ENCODE data around the gene ZFP82. TPM values are rescaled to one million over a fixed set of nuclear protein-coding genes. Genes with fewer than 3 reads are reported as not detected.

The ZFP82 gene
- polyA plus RNA-seq, 4 donors: 13.1 to 14.5 (median 13.5) TPM

DNA sequence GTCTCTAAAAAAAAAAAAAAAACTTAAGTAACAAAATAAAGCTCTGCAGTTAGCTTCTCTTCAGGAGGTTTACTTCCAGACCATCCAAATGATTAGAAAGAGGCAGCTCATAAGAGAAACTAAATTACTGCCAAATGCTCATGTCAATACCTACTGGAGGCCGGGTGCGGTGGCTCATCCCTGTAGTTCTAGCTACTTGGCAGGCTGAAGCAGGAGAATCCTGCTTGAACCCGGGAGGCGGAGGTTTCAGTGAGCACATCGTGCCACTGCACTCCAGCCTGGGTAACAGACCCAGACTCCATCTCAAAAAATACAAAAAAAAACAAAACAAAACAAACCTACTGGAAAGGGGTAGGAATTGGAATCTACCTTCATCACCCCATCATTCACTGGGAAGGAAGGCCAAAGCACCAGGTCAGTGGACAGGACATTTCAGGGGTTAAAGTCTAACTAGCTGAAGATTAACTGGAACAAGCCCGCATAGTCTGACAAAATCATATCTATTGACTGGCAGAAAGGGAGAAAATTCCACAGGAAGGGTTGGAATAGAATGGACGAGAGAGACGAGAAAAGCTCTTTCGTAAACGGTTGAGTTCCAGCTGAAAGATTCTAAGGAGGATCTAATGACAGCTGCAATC is 40.8 kb downstream of the ZFP82 start:
- DNase-seq (ENCODE audit: low read depth in 4 of 4, low spot score in 2 of 4): no peak

DNA sequence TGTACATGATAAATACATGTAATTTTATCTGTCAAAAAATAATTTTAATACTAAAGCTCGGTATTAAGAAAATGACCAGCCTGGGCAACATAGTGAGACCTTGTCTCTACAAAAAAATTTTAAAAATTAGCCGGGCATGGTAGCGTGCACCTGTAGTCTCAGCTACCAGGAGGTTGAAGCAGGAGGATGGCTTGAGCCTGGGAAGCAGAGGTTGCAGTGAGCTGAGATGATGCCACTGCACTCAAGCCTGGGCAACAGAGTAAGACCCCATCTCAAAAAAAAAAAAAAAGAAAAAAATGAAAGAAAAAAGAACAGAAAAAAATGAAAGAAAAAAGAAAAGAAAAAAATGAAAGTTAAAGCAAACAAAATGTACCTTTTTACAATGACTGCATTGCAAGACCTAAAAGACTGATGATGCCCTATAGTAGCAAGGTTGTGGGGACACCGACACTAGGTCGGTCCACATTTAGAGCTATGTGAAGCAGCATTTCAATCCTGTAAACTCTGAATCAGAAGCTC is 44.7 kb downstream of the ZFP82 start:
- DNase-seq (ENCODE audit: low read depth in 4 of 4, low spot score in 2 of 4): no peak

DNA sequence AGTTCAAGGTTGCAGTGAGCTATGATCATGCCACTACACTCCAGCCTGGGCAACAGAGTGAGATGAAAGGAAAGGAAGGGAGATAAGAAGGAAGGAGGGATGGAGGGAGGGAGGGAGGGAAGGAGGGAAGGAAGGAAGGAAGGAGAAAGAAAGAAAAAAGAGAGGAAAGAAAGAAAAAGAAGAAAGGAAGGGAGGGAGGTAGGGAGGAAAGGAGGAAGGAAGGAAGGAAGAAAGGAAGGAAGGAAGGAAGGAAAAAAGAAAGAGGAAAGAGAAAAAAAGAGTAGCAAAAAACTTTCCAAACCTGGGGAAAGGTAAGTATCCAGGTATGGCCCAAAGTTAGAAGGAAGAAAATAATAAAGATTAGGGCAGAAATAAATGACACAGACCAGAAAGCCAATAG is 46.6 kb downstream of the ZFP82 start:
- DNase-seq (ENCODE audit: low read depth in 4 of 4, low spot score in 2 of 4): no peak

DNA sequence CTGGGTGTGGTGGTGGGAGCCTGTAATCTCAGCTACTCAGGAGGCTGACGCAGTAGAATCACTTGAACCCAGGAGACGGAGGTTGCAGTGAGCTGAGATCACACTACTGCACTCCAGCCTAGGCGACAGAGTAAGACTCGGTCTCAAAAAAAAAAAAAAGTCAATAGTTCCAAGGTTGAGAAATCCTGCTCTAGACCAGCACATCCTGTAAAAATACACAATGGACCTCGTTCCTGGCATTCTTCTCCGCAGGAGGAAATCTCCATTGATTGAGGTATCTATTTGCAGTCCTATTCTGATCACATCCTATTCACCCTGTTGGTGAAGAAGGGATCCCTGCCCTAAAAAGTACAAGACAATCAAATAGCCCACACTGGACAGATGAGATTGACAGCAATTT is 54.6 kb downstream of the ZFP82 start:
- DNase-seq (ENCODE audit: low read depth in 4 of 4, low spot score in 2 of 4): no peak

Other genes with a start within 250 kb of the ZFP82 start
- gene ZNF565, start 204.0 kb downstream of the ZFP82 start, polyA plus RNA-seq (ENCODE audit: insufficient read length in 4 of 4): 1 to 10 TPM; 6.0 to 7.7 (median 6.4) TPM
- 100 to 1,000 TPM; 113 to 161 (median 129) TPM for gene ZNF146, start 203.5 kb downstream of the ZFP82 start, polyA plus RNA-seq (ENCODE audit: insufficient read length in 4 of 4)
- 10 to 100 TPM; 11.4 to 16.5 (median 12.8) TPM for gene ZFP14, start 39.4 kb downstream of the ZFP82 start, polyA plus RNA-seq (ENCODE audit: insufficient read length in 4 of 4)
- 10 to 100 TPM; 13.1 to 16.8 (median 15.4) TPM for gene ZNF566, start 70.9 kb upstream of the ZFP82 start, polyA plus RNA-seq (ENCODE audit: insufficient read length in 4 of 4)
- 10 to 100 TPM; 28.1 to 35.1 (median 30.0) TPM for gene ZNF260, start 109.6 kb upstream of the ZFP82 start, polyA plus RNA-seq (ENCODE audit: insufficient read length in 4 of 4)
- 10 to 100 TPM; 17.1 to 32.4 (median 21.9) TPM for gene ZNF529, start 154.6 kb upstream of the ZFP82 start, polyA plus RNA-seq (ENCODE audit: insufficient read length in 4 of 4)
- gene ZNF382, start 186.7 kb upstream of the ZFP82 start, polyA plus RNA-seq (ENCODE audit: insufficient read length in 4 of 4): 10 to 100 TPM in 1 of 4 donors, 1 to 10 TPM in 3; 4.6 to 11.4 (median 7.4) TPM
- gene ZNF461, start 248.2 kb upstream of the ZFP82 start, polyA plus RNA-seq (ENCODE audit: insufficient read length in 4 of 4): 10 to 100 TPM in 3 of 4 donors, 1 to 10 TPM in 1; 9.2 to 16.4 (median 12.5) TPM